ENCODE measurements around the gene AGAP2.

The AGAP2 gene

DNA sequence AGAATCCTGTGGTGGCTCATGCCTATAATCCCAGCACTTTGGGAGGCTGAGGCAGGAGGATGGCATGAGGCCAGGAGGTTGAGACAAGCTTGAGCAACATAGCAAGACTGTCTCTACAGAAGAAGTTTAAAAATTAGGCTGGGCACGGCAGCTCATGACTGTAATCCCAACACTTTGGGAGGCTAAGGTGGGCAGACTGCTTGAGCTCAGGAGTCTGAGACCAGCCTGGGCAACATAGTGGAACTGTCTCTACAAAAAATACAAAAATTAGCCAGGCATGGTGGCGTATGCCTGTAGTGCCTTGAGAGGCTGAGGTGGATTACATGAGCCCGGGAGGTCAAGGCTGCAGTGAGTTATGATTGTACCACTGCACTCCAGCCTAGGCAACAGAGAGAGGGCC is 29.3 kb upstream of the AGAP2 start:
- H3K27me3 ChIP-seq (ENCODE audit: control insufficient read depth in 3 of 3, insufficient read depth in 3 of 3, low read depth in 1 of 3, low read length in 3 of 3), result peaks cover 0 to 49% (median 22%) of the 10 kb centered on the region in 3 experiments
- no peak overlapping the region for H2AK5ac ChIP-seq (ENCODE audit: low read depth, low read length)
- peaks cover under 1 to 21% of the 10 kb centered on the region in 2 donors for H3K4me1 ChIP-seq (ENCODE audit: control insufficient read depth in 2 of 2, insufficient read depth in 1 of 2, low read depth in 1 of 2, low read length in 2 of 2)

DNA sequence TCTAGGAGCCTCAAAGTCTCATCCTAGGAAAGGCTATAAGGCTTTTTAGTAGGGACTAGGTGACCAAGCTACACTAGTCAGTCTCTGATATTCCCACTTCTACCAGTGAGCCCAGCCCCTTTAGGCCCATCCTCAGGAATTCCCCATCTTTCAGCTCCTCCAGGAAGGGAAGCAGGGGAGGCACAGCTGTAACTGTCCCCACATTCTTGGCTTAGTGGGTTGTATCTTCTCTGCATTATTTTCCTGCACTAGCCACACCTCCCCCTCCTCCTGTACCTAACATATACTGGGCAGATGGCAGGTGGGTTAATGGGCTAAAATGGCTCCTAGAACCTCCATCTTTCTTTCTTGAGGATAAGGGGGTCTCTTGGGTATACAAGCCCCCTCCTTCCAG is 28.8 kb upstream of the AGAP2 start:
- Histone ChIP-seq H3K14ac (ENCODE audit: low read length) (no peak overlapping the region), H3K9ac (ENCODE audit: low read depth, low read length, poor library complexity) (no peak overlapping the region), H3K4ac (ENCODE audit: low read length) (no peak overlapping the region), H3K4me1 (ENCODE audit: control insufficient read depth in 2 of 2, insufficient read depth in 1 of 2, low read depth in 1 of 2, low read length in 2 of 2) (peaks cover 0 to 20% of the 10 kb centered on the region in 2 donors), H3K36me3 (replicated peaks in 1 of 2; ENCODE audit: control insufficient read depth in 2 of 2, insufficient read depth in 2 of 2, low read length in 2 of 2) (peaks cover 10 to 63% of the 10 kb centered on the region in 2 donors), H3K79me1 (ENCODE audit: low read depth, low read length) (no peaks in the 10 kb centered on the region), H3K4me3 (ENCODE audit: low read length in 2 of 2) (no peak overlapping the region), H2AK5ac (ENCODE audit: low read depth, low read length) (no peak overlapping the region), H4K91ac (ENCODE audit: low read depth, low read length, poor library complexity) (no peak overlapping the region), H3K18ac (ENCODE audit: low read length) (no peak overlapping the region), H3K23ac (ENCODE audit: low read depth, low read length, poor library complexity) (no peak overlapping the region), H3K27ac (replicated peaks; ENCODE audit: low read length) (no peak overlapping the region), H2BK120ac (ENCODE audit: low read depth, low read length) (no peak overlapping the region), H4K8ac (ENCODE audit: low read depth, low read length) (no peak overlapping the region), H3K4me2 (ENCODE audit: insufficient read depth, low read length, poor library complexity, severe bottlenecking) (peak overlapping the region; percentile 42), H2AFZ (ENCODE audit: low read length) (no peak overlapping the region), H3K27me3 (ENCODE audit: control insufficient read depth in 3 of 3, insufficient read depth in 3 of 3, low read depth in 1 of 3, low read length in 3 of 3) (peaks cover 0 to 49% (median 22%) of the 10 kb centered on the region in 3 experiments), H2BK15ac (ENCODE audit: low read length) (no peak overlapping the region), H2BK12ac (ENCODE audit: low read length) (no peak overlapping the region), H3K9me3 (replicated peaks in 1 of 2; ENCODE audit: control insufficient read depth in 2 of 2, insufficient read depth in 1 of 2, low read depth in 1 of 2, low read length in 2 of 2) (no peaks in the 10 kb centered on the region), H2BK5ac (ENCODE audit: low read length) (no peak overlapping the region)
- DNase-seq (ENCODE audit: low spot score), result no peak

More for the DNA sequence above, 29.3 kb upstream of the AGAP2 start:
- Histone ChIP-seq H3K36me3 (replicated peaks in 1 of 2; ENCODE audit: control insufficient read depth in 2 of 2, insufficient read depth in 2 of 2, low read length in 2 of 2) (peaks cover 10 to 58% of the 10 kb centered on the region in 2 donors), H2BK120ac (ENCODE audit: low read depth, low read length) (no peak overlapping the region), H3K4me2 (ENCODE audit: insufficient read depth, low read length, poor library complexity, severe bottlenecking) (no peak overlapping the region), H3K4ac (ENCODE audit: low read length) (no peak overlapping the region), H3K23ac (ENCODE audit: low read depth, low read length, poor library complexity) (no peak overlapping the region), H2AFZ (ENCODE audit: low read length) (no peak overlapping the region), H4K91ac (ENCODE audit: low read depth, low read length, poor library complexity) (no peak overlapping the region), H3K79me1 (ENCODE audit: low read depth, low read length) (no peaks in the 10 kb centered on the region), H3K9me3 (replicated peaks in 1 of 2; ENCODE audit: control insufficient read depth in 2 of 2, insufficient read depth in 1 of 2, low read depth in 1 of 2, low read length in 2 of 2) (no peaks in the 10 kb centered on the region), H3K18ac (ENCODE audit: low read length) (no peak overlapping the region), H3K9ac (ENCODE audit: low read depth, low read length, poor library complexity) (no peak overlapping the region), H3K14ac (ENCODE audit: low read length) (no peak overlapping the region), H2BK5ac (ENCODE audit: low read length) (no peak overlapping the region), H2BK12ac (ENCODE audit: low read length) (no peak overlapping the region), H3K27ac (replicated peaks; ENCODE audit: low read length) (no peak overlapping the region), H2BK15ac (ENCODE audit: low read length) (no peak overlapping the region), H4K8ac (ENCODE audit: low read depth, low read length) (no peak overlapping the region), H3K4me3 (ENCODE audit: low read length in 2 of 2) (no peak overlapping the region)
- DNase-seq (ENCODE audit: low spot score), result no peak
- WGBS, 2 donors (ENCODE audit: extremely low coverage in 2 of 2, insufficient read length in 2 of 2, insufficient replicate concordance in 1 of 2), result no CpG with 5 or more reads among the region's 3 CpGs

DNA sequence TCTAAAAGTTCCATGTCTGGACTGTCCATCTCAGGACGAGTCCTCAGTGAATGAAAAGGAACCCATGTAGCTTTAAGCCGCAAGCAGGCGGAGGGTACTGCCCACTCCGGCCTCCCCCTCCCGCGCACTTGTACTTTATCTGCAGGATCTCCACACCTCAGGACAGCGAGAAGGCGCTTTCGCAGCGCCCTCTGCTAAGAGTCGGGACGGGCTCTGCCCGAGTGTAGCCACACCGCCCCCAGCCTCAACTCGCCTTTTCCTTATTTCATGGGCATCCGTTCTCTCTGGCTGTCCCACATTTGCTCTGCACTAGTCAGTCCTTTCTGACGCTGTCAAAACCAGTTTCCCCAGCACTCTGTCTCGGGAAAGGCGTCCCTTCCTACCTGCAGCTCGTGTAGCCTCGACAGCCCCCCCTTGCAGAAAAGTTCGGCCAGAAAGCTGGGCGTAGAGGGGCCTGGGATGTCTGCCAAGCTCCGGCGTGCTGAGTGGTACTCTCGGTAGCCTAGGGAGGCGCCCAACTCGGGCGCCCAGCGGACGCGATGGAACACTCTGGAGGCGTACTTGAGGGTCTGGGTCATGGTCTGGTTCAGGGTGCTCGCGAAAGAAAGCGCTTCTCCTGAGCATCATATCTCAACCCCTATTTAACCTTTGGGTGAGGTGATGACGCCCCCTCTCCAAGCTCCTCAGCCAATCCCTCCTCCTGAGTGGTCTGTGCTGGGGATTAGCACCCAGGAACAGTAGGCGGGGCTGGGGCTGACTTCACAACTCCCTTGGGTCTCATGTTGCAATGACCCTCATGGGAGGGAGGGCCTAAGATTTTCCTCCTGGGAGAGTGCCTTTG is 28.1 kb upstream of the AGAP2 start, which contains the start of gene CYP27B1:
Gene CYP27B1, minus strand, starts transcription at position 615 of the 841 bp plus-strand sequence. Its CDS starts 37 bp downstream, at position 578.
- H4K8ac ChIP-seq (ENCODE audit: low read depth, low read length), result no peak within 1 kb of the TSS
- no peaks in the 10 kb centered on the region for H3K9me3 ChIP-seq (replicated peaks in 1 of 2; ENCODE audit: control insufficient read depth in 2 of 2, insufficient read depth in 1 of 2, low read depth in 1 of 2, low read length in 2 of 2)
- peaks cover 0 to 49% (median 22%) of the 10 kb centered on the region in 3 experiments for H3K27me3 ChIP-seq (ENCODE audit: control insufficient read depth in 3 of 3, insufficient read depth in 3 of 3, low read depth in 1 of 3, low read length in 3 of 3)
- H3K18ac ChIP-seq (ENCODE audit: low read length), result peak within 1 kb of the TSS; percentile 32
- H2AK5ac ChIP-seq (ENCODE audit: low read depth, low read length), result no peak within 1 kb of the TSS
- WGBS, 2 donors (ENCODE audit: extremely low coverage in 2 of 2, insufficient read length in 2 of 2, insufficient replicate concordance in 1 of 2), result no CpG with 5 or more reads among the region's 38 CpGs
- no peak within 1 kb of the TSS for H2AFZ ChIP-seq (ENCODE audit: low read length)
- peak within 1 kb of the TSS in 1 of 2 donors; percentile 58 for H3K4me3 ChIP-seq (ENCODE audit: low read length in 2 of 2)
- H3K4me1 ChIP-seq (ENCODE audit: control insufficient read depth in 2 of 2, insufficient read depth in 1 of 2, low read depth in 1 of 2, low read length in 2 of 2), result peaks cover 0 to 20% of the 10 kb centered on the region in 2 donors
- H3K9ac ChIP-seq (ENCODE audit: low read depth, low read length, poor library complexity), result no peak within 1 kb of the TSS
- no peak within 1 kb of the TSS for H4K91ac ChIP-seq (ENCODE audit: low read depth, low read length, poor library complexity)
- H2BK12ac ChIP-seq (ENCODE audit: low read length), result no peak within 1 kb of the TSS
- no peak within 1 kb of the TSS for H3K27ac ChIP-seq (replicated peaks; ENCODE audit: low read length)
- H2BK120ac ChIP-seq (ENCODE audit: low read depth, low read length), result no peak within 1 kb of the TSS
- H3K4ac ChIP-seq (ENCODE audit: low read length), result no peak within 1 kb of the TSS
- peaks cover 10 to 67% of the 10 kb centered on the region in 2 donors for H3K36me3 ChIP-seq (replicated peaks in 1 of 2; ENCODE audit: control insufficient read depth in 2 of 2, insufficient read depth in 2 of 2, low read length in 2 of 2)
- H3K14ac ChIP-seq (ENCODE audit: low read length), result no peak within 1 kb of the TSS
- H3K23ac ChIP-seq (ENCODE audit: low read depth, low read length, poor library complexity), result peak within 1 kb of the TSS; percentile 86
- H3K4me2 ChIP-seq (ENCODE audit: insufficient read depth, low read length, poor library complexity, severe bottlenecking), result peak within 1 kb of the TSS; percentile 42
- H3K79me1 ChIP-seq (ENCODE audit: low read depth, low read length), result no peaks in the 10 kb centered on the region
- H2BK5ac ChIP-seq (ENCODE audit: low read length), result no peak within 1 kb of the TSS
- no peak within 1 kb of the TSS for H2BK15ac ChIP-seq (ENCODE audit: low read length)
- no peak for DNase-seq (ENCODE audit: low spot score)

DNA sequence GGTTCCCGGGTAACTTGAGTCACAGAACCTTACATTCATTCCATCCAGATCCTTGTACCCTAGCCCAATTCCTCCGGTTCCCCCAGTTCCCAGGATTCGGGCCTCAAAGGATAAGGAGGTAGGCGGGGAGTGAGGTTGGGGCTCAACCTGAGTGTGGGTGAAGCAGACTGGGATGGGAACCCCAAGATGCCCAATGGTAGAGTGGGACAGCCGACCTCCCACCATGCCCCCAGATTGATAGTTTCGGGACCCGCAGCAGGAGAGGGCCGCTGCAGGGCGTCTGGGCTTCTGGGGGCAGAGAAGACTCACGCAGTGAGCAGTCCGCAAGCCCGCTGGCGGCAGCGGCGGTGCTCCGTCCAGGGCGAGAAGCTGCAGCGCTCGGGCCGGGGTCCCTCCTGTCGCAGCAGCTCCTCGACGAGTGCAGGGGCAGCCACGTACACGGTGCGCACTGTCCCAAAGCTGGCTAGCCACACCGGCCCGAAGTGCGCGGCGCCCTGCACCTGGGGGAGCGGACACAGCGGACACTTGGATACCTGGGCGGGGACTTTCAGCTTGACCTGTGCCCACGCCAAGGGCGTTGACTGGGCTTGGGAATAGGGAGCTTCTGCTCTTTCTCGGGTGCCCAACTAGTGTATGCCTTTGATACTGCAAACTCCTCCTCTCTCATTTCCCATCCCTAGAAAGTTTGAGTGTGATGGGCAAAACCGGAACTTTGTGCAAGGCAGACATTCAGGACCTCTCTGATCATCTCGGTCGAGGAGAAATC is 27.3 kb upstream of the AGAP2 start:
- Histone ChIP-seq H2BK12ac (ENCODE audit: low read length) (no peak overlapping the region), H4K91ac (ENCODE audit: low read depth, low read length, poor library complexity) (no peak overlapping the region), H2AFZ (ENCODE audit: low read length) (no peak overlapping the region), H3K27me3 (ENCODE audit: control insufficient read depth in 3 of 3, insufficient read depth in 3 of 3, low read depth in 1 of 3, low read length in 3 of 3) (peaks cover 0 to 49% (median 22%) of the 10 kb centered on the region in 3 experiments), H3K9ac (ENCODE audit: low read depth, low read length, poor library complexity) (no peak overlapping the region), H2BK120ac (ENCODE audit: low read depth, low read length) (no peak overlapping the region), H3K4me1 (ENCODE audit: control insufficient read depth in 2 of 2, insufficient read depth in 1 of 2, low read depth in 1 of 2, low read length in 2 of 2) (peaks cover 0 to 15% of the 10 kb centered on the region in 2 donors), H2BK5ac (ENCODE audit: low read length) (no peak overlapping the region), H3K4ac (ENCODE audit: low read length) (no peak overlapping the region), H3K4me3 (ENCODE audit: low read length in 2 of 2) (no peak overlapping the region), H3K14ac (ENCODE audit: low read length) (no peak overlapping the region), H3K27ac (replicated peaks; ENCODE audit: low read length) (no peak overlapping the region), H2BK15ac (ENCODE audit: low read length) (no peak overlapping the region), H3K4me2 (ENCODE audit: insufficient read depth, low read length, poor library complexity, severe bottlenecking) (no peak overlapping the region), H2AK5ac (ENCODE audit: low read depth, low read length) (no peak overlapping the region), H3K18ac (ENCODE audit: low read length) (peak overlapping the region; percentile 32), H3K79me1 (ENCODE audit: low read depth, low read length) (no peaks in the 10 kb centered on the region), H4K8ac (ENCODE audit: low read depth, low read length) (no peak overlapping the region), H3K23ac (ENCODE audit: low read depth, low read length, poor library complexity) (peak overlapping the region; percentile 86), H3K9me3 (replicated peaks in 1 of 2; ENCODE audit: control insufficient read depth in 2 of 2, insufficient read depth in 1 of 2, low read depth in 1 of 2, low read length in 2 of 2) (no peaks in the 10 kb centered on the region), H3K36me3 (replicated peaks in 1 of 2; ENCODE audit: control insufficient read depth in 2 of 2, insufficient read depth in 2 of 2, low read length in 2 of 2) (peaks cover 10 to 72% of the 10 kb centered on the region in 2 donors)
- WGBS, 2 donors (ENCODE audit: extremely low coverage in 2 of 2, insufficient read length in 2 of 2, insufficient replicate concordance in 1 of 2), result no CpG with 5 or more reads among the region's 40 CpGs
- no peak for DNase-seq (ENCODE audit: low spot score)
